HG03064 (cell line): Measurements from ENCODE around the gene PRPF19.

Experiments
- ATAC-seq: cut with Tn5 transposase; IDR thresholded peaks from one replicate; pipeline ENCODE4 v1.9.1; 2021; ENCODE audit warnings: low read depth; ENCODE audit not compliant: unreplicated experiment

The PRPF19 gene

GRCh38 chr11:60938500-60938899, 32.1 kb upstream of the PRPF19 start:
- no peak for ATAC-seq

- ATAC-seq, result no peak
Measured at GRCh38 chr11:60937811-60938210, 31.4 kb upstream of the PRPF19 start.

DNA sequence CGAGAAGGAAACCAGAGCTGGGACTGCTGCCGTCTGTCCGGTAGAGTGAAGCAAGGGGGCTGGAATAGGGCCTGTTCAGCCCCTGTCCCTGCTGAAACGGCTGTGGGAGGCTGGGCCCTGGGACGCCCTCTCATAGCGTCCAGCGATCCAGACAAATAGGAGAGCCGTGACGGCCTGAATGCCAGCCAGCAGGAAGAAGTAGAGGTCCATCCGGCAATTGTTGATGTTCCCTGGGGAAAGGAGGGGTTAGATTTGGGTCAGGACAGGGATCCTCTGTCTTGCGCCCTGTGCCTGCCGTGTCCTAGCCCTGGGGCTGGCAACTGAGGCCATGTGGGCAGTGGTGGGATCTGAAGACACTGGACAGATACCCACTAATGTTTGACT, 30.8 kb upstream of the PRPF19 start:
- no peak for ATAC-seq

- no peak for ATAC-seq
Measured at GRCh38 chr11:60936467-60937143, 30.2 kb upstream of the PRPF19 start.

- no peak for ATAC-seq
Measured at GRCh38 chr11:60935676-60936442, 29.5 kb upstream of the PRPF19 start.

GRCh38 chr11:60934790-60935605, 28.6 kb upstream of the PRPF19 start:
- no peak for ATAC-seq

GRCh38 chr11:60934124-60934789, 27.9 kb upstream of the PRPF19 start:
- ATAC-seq, result no peak

DNA sequence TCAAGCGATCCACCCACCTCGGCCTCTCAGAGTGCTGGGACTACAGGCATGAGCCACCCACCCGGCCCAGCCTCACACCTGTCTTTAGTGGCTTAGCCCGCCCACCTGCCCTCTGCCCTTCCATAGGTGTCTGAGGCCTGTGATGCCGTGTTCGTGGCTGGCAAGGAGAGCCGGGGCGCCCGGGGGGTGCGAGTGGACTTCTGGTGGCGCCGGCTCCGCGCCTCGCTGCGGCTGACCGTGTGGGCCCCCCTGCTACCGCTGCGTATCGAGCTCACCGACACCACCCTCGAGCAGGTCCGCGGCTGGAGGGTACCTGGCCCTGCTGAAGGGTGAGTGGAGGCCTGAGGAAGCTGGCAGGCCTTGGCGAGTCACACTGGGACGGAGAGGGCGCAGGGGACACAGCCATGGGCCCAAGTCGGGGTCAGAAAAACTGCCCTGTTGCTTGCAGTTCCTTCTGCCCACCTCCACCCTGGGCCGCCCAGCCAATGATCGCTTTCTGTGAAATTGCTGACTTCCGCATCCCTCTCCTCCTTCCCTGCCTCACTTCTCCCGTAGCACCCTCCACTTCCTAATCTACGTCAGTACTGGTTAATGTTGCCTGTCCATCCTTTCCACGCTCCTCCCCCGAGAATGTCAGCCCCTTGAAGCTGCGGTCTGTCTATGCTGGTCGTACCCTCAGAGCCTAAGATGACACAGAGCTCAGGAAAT, 27.2 kb upstream of the PRPF19 start:
- no peak for ATAC-seq

GRCh38 chr11:60932605-60933356, 26.4 kb upstream of the PRPF19 start:
- no peak for ATAC-seq

DNA sequence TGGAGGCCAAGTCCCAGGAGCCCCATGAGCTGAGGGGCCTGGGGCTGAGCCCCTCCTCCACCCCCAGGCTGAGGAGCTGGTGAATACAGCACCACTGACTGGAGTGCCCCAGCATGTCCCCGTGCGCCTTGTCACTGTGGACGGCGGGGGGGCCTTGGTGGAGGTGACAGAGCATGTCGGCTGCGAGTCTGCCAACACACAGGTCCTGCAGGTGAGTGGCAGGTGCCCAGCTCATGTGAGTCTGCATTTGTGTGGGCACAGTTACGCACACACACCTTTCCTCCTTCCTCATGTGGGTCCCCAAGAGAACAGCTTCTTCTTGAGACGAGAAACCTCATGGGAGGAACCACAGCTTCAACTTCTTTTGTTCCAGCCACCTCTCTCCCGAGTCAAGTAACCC, 25.5 kb upstream of the PRPF19 start:
- ATAC-seq, result no peak

- ATAC-seq, result no peak
Measured at GRCh38 chr11:60930394-60930793, 24.0 kb upstream of the PRPF19 start.

- no peak for ATAC-seq
Measured at GRCh38 chr11:60929764-60930163, 23.4 kb upstream of the PRPF19 start.

DNA sequence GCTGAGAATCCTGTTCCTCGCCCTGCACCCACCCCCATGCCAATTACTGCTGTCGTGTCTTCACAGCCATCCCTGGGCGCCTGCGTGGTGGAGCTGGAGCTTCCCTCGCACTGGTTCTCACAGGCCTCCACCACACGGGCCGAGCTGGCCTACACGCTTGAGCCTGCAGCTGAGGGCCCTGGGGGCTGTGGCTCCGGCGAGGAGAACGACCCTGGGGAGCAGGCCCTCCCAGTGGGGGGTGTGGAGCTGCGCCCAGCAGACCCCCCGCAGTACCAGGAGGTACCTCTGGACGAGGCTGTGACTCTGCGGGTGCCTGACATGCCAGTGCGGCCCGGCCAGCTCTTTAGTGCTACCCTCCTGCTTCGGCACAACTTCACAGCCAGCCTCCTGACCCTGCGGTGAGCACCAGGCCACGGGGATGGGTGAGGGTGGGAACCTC, 22.2 kb upstream of the PRPF19 start:
- no peak for ATAC-seq

DNA sequence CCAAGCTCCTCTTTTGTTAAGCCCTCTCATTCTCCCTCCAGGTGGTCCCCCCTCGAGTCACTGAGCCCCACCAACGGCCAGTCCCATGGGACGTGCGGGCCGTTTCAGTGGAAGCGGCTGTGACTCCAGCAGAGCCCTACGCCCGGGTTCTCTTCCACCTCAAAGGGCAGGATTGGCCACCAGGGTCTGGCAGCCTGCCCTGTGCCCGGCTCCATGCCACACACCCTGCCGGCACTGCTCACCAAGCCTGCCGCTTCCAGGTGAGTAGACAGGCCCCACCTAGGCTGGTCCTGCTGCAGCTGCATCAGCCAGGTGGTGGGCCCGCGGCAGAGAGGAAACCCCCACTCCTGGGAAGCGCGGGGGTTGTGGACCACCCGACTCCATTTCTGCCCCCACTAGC, 21.2 kb upstream of the PRPF19 start:
- ATAC-seq, result no peak

DNA sequence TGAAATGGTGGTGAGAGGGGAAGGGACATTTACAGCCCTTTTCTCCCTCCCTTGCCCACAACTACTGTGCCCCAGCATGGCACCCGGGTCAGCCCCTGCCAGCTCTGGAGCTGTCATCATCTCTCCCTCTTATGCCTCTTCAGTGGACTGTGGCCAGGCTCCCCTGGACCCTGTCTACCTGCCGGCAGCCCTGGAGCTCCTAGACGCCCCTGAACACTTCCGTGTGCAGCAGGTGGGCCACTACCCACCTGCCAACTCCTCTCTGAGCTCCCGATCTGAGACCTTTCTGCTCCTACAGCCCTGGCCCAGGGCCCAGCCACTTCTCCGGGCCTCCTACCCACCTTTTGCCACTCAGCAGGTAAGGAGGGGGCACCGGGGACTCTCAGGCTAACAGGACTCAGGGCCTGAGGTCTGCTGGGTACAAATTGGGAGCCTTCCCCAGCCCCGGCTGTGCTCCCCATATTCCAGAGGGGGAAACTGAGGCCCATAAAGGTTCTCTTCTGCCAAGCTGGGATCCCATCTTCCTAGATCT, 20.7 kb upstream of the PRPF19 start:
- ATAC-seq, result no peak

GRCh38 chr11:60926500-60926899, 20.1 kb upstream of the PRPF19 start:
- ATAC-seq, result no peak

DNA sequence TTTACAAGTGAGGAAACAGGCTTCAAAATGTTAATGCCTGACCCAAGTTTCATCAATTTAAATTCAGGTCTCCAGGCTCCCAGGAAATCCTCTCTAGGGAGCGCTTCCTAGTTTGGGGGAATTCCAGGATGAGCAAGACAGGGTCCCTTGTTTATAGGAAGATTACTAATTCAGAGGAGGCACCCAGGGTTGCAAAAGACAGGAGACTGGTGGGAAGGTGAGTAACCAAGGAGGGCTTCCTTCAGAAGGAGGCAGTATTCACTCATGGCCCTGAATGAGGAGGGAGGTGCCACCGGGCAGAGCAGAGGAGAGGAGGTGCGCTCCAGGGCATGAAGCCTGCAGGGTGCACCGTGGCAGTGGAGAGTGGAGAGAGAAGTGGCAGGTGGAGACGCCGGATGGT, 19.5 kb upstream of the PRPF19 start:
- no peak for ATAC-seq

GRCh38 chr11:60924906-60925853, 18.8 kb upstream of the PRPF19 start:
- ATAC-seq, result no peak
